Osteocyte (in vitro differentiated cells): ENCODE measurements around the gene FLVCR2. TPM values are rescaled to one million over a fixed set of nuclear protein-coding genes. Genes with fewer than 3 reads are reported as not detected.

Source experiments
- DNase-seq: peaks from one replicate; pipeline ENCODE4 v3.0.0; 2021; ENCODE audit warnings: mixed read lengths; ENCODE audit not compliant: unreplicated experiment; ENCODE audit errors: extremely low spot score
- H3K27ac Mint-ChIP-seq: one replicate; pipeline ENCODE4 v1.8.0; 2021; ENCODE audit warnings: mild to moderate bottlenecking, mixed read lengths; ENCODE audit not compliant: unreplicated experiment
- H3K27me3 Mint-ChIP-seq: one replicate; pipeline ENCODE4 v1.8.0; 2021; ENCODE audit warnings: mixed read lengths; ENCODE audit not compliant: unreplicated experiment
- H3K36me3 Mint-ChIP-seq: one replicate; pipeline ENCODE4 v1.8.0; 2021; ENCODE audit warnings: mixed read lengths; ENCODE audit not compliant: unreplicated experiment
- H3K4me1 Mint-ChIP-seq: one replicate; pipeline ENCODE4 v1.8.0; 2021; ENCODE audit warnings: mixed read lengths; ENCODE audit not compliant: unreplicated experiment
- H3K4me3 Mint-ChIP-seq: one replicate; pipeline ENCODE4 v1.8.0; 2021; ENCODE audit warnings: mild to moderate bottlenecking, moderate library complexity, mixed read lengths; ENCODE audit not compliant: unreplicated experiment
- H3K9me3 Mint-ChIP-seq: one replicate; pipeline ENCODE4 v1.8.0; 2021; ENCODE audit warnings: mixed read lengths; ENCODE audit not compliant: unreplicated experiment
- CTCF ChIP-seq: fragments of 200-600 bp; sonication (generic); IDR thresholded peaks from 2 replicates; pipeline ENCODE4 v1.5.0; 2021; ENCODE audit warnings: antibody characterized with exemption, mild to moderate bottlenecking, moderate library complexity
- total RNA-seq: library from RNA; stranded (reverse); gene quantifications from 2 replicates; pipeline ENCODE4 v1.2.1, GENCODE V29; 2021

The FLVCR2 gene
- total RNA-seq, 1 donor from 2014 or later: 0.94 TPM

- H3K36me3 Mint-ChIP-seq: no peaks in the 10 kb centered on the region
- H3K4me1 Mint-ChIP-seq: no peaks in the 10 kb centered on the region
- H3K27ac Mint-ChIP-seq: no peak overlapping the region
- peaks cover 52% of the 10 kb centered on the region for H3K27me3 Mint-ChIP-seq
- DNase-seq: no peak
- H3K4me3 Mint-ChIP-seq: no peak overlapping the region
- no peaks in the 10 kb centered on the region for H3K9me3 Mint-ChIP-seq
- TF ChIP-seq CTCF: no peak
Measured at GRCh38 chr14:75562089-75562488, 16.3 kb upstream of the FLVCR2 start.

GRCh38 chr14:75562489-75562888 is 15.9 kb upstream of the FLVCR2 start:
- Mint-ChIP-seq H3K27me3 (peaks cover 55% of the 10 kb centered on the region), H3K4me3 (no peak overlapping the region), H3K4me1 (no peaks in the 10 kb centered on the region), H3K36me3 (no peaks in the 10 kb centered on the region), H3K9me3 (no peaks in the 10 kb centered on the region), H3K27ac (no peak overlapping the region)
- DNase-seq: no peak
- no peak for TF ChIP-seq CTCF

- no peak for TF ChIP-seq CTCF
- Mint-ChIP-seq H3K4me1 (no peaks in the 10 kb centered on the region), H3K27me3 (peaks cover 69% of the 10 kb centered on the region), H3K36me3 (no peaks in the 10 kb centered on the region), H3K27ac (no peak overlapping the region), H3K9me3 (no peaks in the 10 kb centered on the region), H3K4me3 (no peak overlapping the region)
- DNase-seq: no peak
Measured at GRCh38 chr14:75563931-75564330, 14.5 kb upstream of the FLVCR2 start.

GRCh38 chr14:75565056-75565455 is 13.4 kb upstream of the FLVCR2 start:
- Mint-ChIP-seq H3K27me3 (peaks cover 78% of the 10 kb centered on the region), H3K4me1 (no peaks in the 10 kb centered on the region), H3K36me3 (no peaks in the 10 kb centered on the region), H3K9me3 (no peaks in the 10 kb centered on the region), H3K4me3 (no peak overlapping the region), H3K27ac (no peak overlapping the region)
- DNase-seq: no peak
- no peak for TF ChIP-seq CTCF

GRCh38 chr14:75566321-75566720 is 12.1 kb upstream of the FLVCR2 start:
- TF ChIP-seq CTCF: no peak
- Mint-ChIP-seq H3K4me1 (no peaks in the 10 kb centered on the region), H3K27ac (no peak overlapping the region), H3K4me3 (no peak overlapping the region), H3K9me3 (no peaks in the 10 kb centered on the region), H3K27me3 (peaks cover 81% of the 10 kb centered on the region), H3K36me3 (no peaks in the 10 kb centered on the region)
- DNase-seq: no peak
